Non-pigmented ciliary epithelial cell (primary cell): ENCODE results near the gene GCAT.

Experiments
- DNase-seq: peaks from one replicate; pipeline ENCODE4 v3.0.0-alpha.2; 2010; ENCODE audit warnings: low read depth

GCAT gene

DNA sequence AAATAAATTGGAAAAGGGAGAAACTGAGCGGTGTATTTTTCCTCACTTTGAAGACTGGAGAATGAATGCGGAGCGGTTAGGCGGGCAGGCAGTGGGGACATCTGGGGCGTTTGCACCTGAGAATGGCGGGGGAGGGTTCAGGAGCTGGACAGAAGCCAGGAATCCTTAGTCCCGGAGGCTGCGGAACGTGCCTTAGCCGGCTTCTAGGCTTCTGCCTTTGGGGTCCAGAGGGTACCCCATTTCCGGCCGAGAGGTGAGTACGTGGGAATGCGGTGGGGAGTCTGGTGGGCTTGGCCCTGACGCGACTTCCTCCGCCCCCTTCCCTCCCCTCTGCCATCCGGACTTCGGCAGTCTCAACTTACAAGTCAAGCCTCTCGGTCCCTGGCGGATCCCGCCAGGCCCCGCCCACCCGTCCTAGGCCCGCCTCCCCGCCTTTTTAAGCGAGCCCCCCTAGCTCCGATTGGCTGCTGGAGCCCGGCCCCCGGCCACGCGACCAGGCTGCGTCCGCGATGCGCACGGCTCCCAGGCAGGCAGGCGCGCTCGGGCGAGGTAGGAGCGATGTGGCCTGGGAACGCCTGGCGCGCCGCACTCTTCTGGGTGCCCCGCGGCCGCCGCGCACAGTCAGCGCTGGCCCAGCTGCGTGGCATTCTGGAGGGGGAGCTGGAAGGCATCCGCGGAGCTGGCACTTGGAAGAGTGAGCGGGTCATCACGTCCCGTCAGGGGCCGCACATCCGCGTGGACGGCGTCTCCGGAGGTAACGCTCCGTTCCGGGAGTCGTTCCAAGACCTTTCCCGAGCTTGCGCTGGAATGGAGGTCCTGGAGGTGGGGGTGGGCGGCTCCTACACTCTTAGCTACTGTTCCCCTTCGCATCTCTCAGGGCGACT is at the start of gene GCAT:
Gene GCAT, plus strand, starts transcription at position 525 of the 884 bp plus-strand sequence. Its CDS starts 34 bp downstream, at position 559.
- DNase-seq = peak; percentile 73

DNA sequence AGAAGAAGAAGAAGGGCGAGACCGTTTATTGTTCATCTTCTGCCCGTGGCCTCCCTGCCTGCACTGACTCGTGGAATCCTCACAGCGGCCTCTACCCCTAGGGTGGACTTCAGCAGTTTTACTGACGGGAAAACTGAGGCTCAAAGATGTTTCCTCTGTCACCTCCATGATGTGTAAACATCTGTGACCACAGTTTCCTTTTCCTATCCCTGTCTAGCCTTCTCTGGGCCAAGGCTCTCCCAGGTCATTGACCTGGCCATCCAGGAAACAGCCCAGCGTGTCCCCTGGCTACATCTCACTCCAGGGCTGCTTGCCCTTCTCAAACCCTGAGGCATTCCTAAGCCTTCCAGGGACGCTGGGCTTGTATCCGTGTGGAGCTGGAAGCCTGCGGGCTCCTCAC is 49.0 kb upstream of the GCAT start:
- no peak for DNase-seq

GRCh38 chr22:37759281-37759680 is 48.5 kb upstream of the GCAT start:
- DNase-seq = no peak

- DNase-seq = no peak
Measured at GRCh38 chr22:37760152-37760551, 47.6 kb upstream of the GCAT start.

GRCh38 chr22:37762389-37762836 is 45.3 kb upstream of the GCAT start:
- no peak for DNase-seq

GRCh38 chr22:37763012-37763411 is 44.7 kb upstream of the GCAT start:
- DNase-seq = no peak

DNA sequence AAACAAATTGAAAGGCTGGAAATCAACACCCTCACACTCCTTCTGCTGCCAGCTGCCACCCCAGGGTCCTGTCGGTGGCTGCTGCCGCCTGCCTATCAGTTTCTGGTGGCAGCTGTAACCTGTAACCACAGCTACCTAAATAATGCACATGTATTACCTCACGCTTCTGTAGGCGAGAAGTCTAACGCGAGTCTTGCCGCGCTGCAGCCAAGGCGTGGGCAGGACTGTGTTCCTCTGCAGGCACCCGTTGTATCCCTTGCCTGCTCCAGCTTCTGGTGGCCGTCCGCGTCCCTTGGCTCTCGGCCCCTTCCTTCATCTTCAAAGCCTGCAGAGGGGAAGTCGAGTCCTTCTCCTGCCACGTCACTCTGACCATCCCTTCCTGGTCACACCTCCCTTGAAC is 44.1 kb upstream of the GCAT start:
- DNase-seq = no peak

- DNase-seq = no peak
Measured at GRCh38 chr22:37764622-37765021, 43.1 kb upstream of the GCAT start.

DNA sequence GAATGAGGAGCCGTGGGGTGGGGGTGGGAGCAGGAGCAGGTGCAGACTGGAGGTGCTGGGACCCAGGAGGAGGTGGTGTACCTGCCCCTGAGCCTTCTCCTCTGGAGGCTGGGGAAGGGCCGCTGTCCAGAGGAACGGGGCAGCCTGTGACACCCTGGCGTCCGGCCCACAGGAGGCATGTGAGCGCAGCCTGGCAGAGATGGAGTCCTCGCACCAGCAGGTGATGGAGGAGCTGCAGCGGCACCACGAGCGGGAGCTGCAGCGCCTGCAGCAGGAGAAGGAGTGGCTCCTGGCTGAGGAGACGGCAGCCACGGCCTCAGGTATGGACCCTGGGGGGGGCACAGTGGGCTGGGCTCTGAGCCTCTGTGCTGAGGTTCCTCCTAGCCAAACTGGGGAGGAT is 42.2 kb upstream of the GCAT start:
- DNase-seq = no peak

DNA sequence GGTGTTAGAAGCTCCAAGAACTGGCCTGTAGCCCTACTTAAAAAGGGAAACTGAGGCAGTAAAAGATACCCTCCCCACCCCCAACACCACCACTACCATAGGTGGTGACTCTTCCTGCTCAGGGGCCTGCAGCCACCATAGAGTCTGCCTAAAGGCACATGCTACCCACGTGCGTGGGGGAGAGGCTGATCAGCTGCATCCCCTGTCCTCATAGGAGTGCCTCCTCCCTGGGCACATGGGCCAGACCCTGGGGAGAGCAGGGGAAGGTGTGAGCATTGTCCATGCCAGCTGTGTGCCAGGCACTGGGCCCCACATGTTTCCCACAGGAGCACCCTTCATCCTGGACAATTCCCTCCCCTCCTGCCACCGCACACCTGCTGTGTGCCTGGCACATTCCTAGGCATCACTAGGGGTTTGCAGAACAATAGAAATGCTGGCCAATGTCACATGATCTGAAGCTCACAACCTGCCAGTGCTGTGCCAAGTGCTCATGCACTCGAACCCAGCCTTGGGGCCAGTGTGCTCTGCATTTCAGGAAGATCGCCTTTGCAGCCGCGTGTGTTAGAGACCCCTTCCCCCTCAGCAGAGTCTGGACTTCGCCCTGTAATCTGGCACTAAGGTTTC is 41.7 kb upstream of the GCAT start:
- no peak for DNase-seq

DNA sequence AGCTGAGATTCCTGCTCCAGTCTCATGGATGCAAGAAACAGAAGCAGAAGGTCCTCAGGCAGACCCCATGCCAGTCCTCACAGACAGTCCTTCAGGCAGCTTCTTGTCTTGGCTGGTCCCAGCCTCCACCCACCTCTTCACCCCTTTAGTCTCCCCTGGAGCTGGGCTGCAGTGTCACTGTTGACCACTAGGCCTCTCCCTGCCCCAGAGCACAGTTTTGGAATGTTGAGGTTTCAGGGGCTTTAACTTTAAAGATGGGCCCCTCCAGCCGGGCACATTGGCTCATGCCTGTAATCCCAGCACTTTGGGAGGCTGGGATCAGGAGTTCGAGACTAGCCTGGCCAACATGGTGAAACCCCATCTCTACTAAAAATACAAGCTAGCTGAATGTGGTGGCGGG is 39.5 kb upstream of the GCAT start:
- DNase-seq = no peak

DNA sequence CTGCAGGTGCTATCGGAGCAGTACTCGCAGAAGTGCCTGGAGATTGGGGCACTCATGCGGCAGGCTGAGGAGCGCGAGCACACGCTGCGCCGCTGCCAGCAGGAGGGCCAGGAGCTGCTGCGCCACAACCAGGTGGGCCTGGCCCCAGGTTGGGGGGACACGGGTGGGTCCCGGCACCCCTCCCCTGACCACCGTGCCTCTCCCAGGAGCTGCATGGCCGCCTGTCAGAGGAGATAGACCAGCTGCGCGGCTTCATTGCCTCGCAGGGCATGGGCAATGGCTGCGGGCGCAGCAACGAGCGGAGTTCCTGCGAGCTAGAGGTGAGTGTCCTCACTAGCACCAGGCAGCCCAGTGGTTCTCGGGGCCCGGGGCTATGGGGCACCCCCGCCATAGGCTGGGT is 38.7 kb upstream of the GCAT start:
- no peak for DNase-seq

GRCh38 chr22:37771081-37771480 is 36.7 kb upstream of the GCAT start:
- DNase-seq = no peak

GRCh38 chr22:37771702-37772427 is 35.9 kb upstream of the GCAT start:
- DNase-seq = no peak

DNA sequence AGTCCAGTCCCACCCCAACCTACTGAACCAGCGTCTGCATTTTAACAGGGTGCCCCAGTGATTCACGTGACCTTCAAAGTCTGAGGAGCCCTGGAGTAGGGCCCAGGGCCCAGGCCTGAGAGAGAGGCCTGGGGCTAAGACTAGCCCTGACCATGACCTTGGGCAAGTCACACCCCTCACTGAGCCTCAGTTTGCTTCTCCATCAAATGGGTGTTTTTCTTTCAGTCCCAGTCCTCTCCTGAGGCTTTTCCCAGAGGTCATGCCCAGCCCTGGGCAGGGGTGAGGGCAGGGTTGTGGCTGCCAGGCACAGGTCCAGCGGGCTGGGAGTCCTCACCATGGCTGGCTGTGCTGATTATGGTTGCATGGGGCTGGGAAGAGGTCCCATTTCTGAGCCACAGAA is 33.0 kb upstream of the GCAT start:
- no peak for DNase-seq

DNA sequence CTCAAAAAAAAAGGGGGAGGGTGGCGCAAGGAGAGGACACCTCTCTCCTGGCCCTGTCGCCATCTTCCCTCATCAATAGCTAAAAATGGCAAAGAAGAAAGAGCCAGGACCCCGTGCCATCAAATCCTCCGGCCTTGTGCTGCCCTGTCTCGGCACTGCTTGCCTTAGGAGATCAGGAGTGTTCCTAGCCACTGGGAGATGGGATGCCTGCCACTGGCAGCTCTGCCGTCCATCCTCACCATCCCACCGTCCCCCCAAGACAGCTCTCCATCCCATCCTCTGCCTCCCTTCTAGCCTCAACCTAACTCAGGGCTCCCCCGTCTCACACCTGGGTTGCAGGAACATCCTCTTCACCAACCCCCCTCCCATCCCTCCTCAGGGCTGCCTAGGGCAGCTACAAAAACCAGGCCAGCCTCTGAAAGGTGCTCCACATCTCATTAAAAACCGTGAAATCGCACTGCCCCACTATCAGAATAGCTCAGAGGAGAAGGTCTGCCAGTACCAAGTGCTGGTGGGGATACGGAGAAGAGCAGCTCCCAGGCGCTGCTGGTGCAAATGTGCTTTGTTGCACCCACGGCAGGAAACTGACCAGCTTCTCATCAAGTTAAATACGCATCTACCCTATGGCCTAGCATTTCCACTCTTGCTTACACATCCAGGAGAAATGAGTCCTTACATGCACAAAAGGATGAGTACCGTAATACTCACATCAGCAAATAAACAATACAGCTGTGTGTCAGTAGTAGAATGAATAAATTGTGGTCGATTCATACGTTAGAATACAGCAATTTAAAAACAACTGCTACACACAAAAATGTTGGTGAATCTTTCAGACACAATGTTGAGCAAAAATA is 31.7 kb upstream of the GCAT start:
- peak; percentile 44 for DNase-seq

DNA sequence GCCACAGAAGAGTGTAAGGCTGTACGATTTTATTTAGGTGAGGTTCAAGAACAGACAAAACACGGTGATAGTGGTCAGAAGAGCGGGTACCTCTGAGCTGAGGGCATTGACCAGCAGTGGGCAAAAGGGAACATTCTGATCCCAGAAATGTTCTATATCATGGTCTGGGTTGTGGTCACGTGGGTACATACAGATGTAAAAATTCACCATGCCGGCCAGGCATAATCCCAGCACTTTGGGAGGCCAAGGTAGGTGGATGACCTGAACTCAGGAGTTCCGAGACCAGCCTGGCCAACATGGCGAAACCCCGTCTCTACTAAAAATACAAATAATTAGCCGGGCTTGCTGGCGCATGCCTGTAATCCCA is 31.1 kb upstream of the GCAT start:
- no peak for DNase-seq

DNA sequence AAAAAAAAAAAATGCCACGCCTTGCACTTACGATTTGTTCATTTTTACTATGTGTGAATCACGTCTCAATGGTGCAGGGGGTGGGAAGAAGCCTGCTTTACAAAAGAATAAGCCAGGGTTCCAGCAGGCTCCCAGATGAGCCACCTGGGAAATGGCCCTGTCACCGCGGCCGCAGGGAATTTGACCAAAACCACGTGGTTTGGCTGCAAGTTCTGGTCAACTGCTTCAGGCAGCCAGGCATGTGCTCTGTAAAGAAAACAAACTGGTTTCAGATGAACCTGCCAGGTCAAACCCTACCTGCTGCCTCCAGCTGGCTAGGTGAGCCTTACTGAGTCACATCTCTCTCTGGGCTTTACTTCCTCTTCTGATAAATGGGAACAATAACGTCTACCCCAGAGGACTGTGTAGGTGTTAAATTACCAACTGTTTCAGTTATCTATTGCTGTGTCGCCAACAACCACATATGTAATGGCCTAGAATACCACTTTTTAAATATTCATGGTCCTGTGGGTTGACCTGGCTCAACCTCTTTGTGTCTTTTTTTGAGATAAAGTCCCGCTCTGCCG is 30.5 kb upstream of the GCAT start:
- DNase-seq = peak; percentile 42

DNA sequence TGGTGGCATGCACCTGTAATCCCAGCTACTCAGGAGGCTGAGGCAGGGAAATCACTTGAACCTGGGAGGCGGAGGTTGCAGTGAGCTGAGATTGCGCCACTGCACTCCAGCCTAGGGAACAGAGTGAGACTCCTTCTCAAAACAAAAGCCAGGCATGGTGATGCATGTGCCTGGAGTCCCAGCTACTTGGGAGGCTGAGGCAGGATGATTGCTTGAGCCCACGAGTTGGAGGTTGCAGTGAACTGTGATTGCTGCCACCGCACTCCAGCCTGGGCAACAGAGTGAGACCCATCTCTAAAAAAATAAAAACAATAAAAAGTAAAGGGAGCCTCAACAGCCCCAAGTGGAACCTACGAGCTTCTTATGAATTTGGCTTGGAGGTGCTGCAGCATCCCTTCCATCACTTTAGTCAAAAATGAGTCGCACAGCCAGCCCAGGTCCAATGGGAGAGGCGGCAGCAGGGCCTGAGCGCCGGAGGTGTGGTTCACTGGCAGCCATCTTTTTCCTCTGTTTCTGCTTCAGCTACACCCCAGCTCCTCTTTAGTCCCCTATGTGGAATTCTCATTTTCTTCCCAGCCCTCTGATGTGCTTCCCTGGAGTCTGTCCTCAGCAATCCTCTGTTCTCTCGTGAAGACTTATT is 29.2 kb upstream of the GCAT start:
- no peak for DNase-seq

DNA sequence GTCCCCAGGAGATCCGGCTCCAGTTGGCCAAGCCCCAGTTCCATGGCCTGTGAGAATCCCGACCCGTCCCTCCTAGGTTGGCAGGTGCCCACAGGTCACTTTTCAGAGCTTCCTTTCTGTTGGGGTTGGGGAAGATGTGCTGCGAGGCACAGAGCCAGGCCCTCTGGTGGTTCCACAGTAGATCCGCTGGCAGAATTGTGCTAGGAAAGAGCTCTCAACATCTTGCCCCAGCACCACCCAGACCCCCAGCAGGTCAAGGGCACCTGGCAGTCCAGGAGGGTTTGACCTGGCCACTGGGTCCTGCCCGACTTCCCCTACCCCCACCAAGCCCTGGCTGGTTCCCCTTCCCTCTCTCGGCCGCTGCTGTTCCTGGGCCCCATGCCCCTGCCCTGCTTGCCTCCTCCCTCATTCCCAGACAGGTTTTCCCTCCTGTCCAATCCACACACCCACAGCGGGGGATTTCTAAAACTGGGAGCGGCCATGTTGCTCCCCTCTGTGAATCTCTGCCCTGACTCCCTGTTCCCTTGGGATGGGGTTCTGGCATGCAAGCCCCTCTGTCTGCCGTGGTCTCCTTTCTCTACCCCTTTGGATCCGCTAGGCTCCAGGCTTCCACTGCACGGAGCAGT is 26.2 kb upstream of the GCAT start:
- no peak for DNase-seq
